PC-9 (cell line): ENCODE data around the gene ARL3.

ENCODE experiments used
- CTCF ChIP-seq: fragments of 200-600 bp; sonication (generic); conservative IDR thresholded peaks from 2 replicates; pipeline ENCODE4 v1.6.1; 2017; ENCODE audit warnings: mixed run types, antibody characterized with exemption, mild to moderate bottlenecking, moderate library complexity
- EZH2 ChIP-seq: fragments of 200-600 bp; sonication (generic); IDR thresholded peaks from 2 replicates; pipeline ENCODE4 v1.8.0; 2017; ENCODE audit warnings: antibody characterized with exemption, low read depth

GRCh38 chr10:102677331-102678067 lies 36.7 kb downstream of the ARL3 start:
- TF ChIP-seq CTCF (no peak), EZH2 (no peak)
